ENCODE measurements around the gene MSRB1.

The MSRB1 gene

GRCh38 chr16:1942810-1943726 is at the start of gene MSRB1:
Gene MSRB1, minus strand, starts transcription at chr16:1943199. Its CDS starts 43 bp downstream, at chr16:1943156.
- peak; percentile 98 for DNase-seq (ENCODE audit: low read depth in 1 of 2, low spot score in 1 of 2)

- DNase-seq (ENCODE audit: low read depth in 1 of 2, low spot score in 1 of 2): peak; percentile 97 to 99
Measured at GRCh38 chr16:1991948-1992703, 49.1 kb upstream of the MSRB1 start.

- no peak for DNase-seq (ENCODE audit: low read depth in 1 of 2, low spot score in 1 of 2)
Measured at GRCh38 chr16:1991588-1991947, 48.6 kb upstream of the MSRB1 start.

- peak in 1 of 2 donors; percentile 26 for DNase-seq (ENCODE audit: low read depth in 1 of 2, low spot score in 1 of 2)
Measured at GRCh38 chr16:1991135-1991551, 48.1 kb upstream of the MSRB1 start.

GRCh38 chr16:1990351-1991134 is 47.5 kb upstream of the MSRB1 start:
- DNase-seq (ENCODE audit: low read depth in 1 of 2, low spot score in 1 of 2): no peak

- DNase-seq (ENCODE audit: low read depth in 1 of 2, low spot score in 1 of 2): no peak
Measured at GRCh38 chr16:1990101-1990350, 47.0 kb upstream of the MSRB1 start.

GRCh38 chr16:1989209-1990100 is 46.5 kb upstream of the MSRB1 start, which contains the start of gene SYNGR3:
Gene SYNGR3, plus strand, starts transcription at chr16:1989970. Its CDS starts 133 bp downstream, at chr16:1990103.
- DNase-seq (ENCODE audit: low read depth in 1 of 2, low spot score in 1 of 2): no peak

- DNase-seq (ENCODE audit: low read depth in 1 of 2, low spot score in 1 of 2): no peak
Measured at GRCh38 chr16:1987198-1987597, 44.2 kb upstream of the MSRB1 start.

GRCh38 chr16:1985466-1986150 is 42.6 kb upstream of the MSRB1 start:
- no peak for DNase-seq (ENCODE audit: low read depth in 1 of 2, low spot score in 1 of 2)

GRCh38 chr16:1984347-1985225 is 41.6 kb upstream of the MSRB1 start:
- DNase-seq (ENCODE audit: low read depth in 1 of 2, low spot score in 1 of 2): no peak

- DNase-seq (ENCODE audit: low read depth in 1 of 2, low spot score in 1 of 2): peak in 1 of 2 donors; percentile 42
Measured at GRCh38 chr16:1983544-1984346, 40.7 kb upstream of the MSRB1 start, which contains the start of gene GFER. Gene GFER, plus strand, starts transcription at chr16:1984193. Its CDS starts 26 bp downstream, at chr16:1984219.

GRCh38 chr16:1982991-1983543 is 40.1 kb upstream of the MSRB1 start:
- no peak for DNase-seq (ENCODE audit: low read depth in 1 of 2, low spot score in 1 of 2)

- no peak for DNase-seq (ENCODE audit: low read depth in 1 of 2, low spot score in 1 of 2)
Measured at GRCh38 chr16:1982013-1982433, 39.0 kb upstream of the MSRB1 start.

- no peak for DNase-seq (ENCODE audit: low read depth in 1 of 2, low spot score in 1 of 2)
Measured at GRCh38 chr16:1981398-1981836, 38.4 kb upstream of the MSRB1 start, which contains the start of gene NOXO1. Gene NOXO1, minus strand, starts transcription at chr16:1981469. Its CDS starts 290 bp downstream, at chr16:1981179.

GRCh38 chr16:1980770-1981087 is 37.7 kb upstream of the MSRB1 start:
- DNase-seq (ENCODE audit: low read depth in 1 of 2, low spot score in 1 of 2): no peak

GRCh38 chr16:1980030-1980769 is 37.2 kb upstream of the MSRB1 start:
- no peak for DNase-seq (ENCODE audit: low read depth in 1 of 2, low spot score in 1 of 2)
